ENCODE results near the gene ATP10B.
"Not testable (repeated sequence)": the region's sequence is repeated elsewhere in the genome, so short reads cannot be mapped to it uniquely, and the experiment has no call there.

ATP10B gene, protein sequence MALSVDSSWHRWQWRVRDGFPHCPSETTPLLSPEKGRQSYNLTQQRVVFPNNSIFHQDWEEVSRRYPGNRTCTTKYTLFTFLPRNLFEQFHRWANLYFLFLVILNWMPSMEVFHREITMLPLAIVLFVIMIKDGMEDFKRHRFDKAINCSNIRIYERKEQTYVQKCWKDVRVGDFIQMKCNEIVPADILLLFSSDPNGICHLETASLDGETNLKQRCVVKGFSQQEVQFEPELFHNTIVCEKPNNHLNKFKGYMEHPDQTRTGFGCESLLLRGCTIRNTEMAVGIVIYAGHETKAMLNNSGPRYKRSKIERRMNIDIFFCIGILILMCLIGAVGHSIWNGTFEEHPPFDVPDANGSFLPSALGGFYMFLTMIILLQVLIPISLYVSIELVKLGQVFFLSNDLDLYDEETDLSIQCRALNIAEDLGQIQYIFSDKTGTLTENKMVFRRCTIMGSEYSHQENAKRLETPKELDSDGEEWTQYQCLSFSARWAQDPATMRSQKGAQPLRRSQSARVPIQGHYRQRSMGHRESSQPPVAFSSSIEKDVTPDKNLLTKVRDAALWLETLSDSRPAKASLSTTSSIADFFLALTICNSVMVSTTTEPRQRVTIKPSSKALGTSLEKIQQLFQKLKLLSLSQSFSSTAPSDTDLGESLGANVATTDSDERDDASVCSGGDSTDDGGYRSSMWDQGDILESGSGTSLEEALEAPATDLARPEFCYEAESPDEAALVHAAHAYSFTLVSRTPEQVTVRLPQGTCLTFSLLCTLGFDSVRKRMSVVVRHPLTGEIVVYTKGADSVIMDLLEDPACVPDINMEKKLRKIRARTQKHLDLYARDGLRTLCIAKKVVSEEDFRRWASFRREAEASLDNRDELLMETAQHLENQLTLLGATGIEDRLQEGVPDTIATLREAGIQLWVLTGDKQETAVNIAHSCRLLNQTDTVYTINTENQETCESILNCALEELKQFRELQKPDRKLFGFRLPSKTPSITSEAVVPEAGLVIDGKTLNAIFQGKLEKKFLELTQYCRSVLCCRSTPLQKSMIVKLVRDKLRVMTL (N-terminal part only)

DNA sequence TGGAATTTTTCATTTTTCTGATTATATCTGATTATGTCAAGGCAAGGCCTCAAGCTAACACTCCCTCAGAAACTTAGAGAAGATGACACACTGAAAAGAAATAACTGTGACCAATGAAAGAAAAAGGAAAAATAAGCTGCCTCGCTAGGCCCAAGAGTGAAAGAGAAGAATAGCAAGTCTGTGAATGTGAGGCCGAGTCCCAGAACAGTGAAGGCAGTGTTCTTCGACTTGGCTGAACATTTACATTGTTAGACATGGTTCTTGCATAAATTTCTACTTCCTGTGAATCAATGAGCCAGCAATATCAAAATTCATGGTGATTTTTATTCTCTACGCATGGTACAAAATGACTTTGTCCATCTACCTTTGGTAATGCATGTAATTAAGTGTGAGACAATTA, at the start of gene ATP10B:
Gene ATP10B (minus strand): TSS at position 163 of the 400 bp plus-strand sequence. CDS start 164,137 bp downstream, outside the sequence.
- no peak for DNase-seq (ENCODE audit: low spot score)

DNA sequence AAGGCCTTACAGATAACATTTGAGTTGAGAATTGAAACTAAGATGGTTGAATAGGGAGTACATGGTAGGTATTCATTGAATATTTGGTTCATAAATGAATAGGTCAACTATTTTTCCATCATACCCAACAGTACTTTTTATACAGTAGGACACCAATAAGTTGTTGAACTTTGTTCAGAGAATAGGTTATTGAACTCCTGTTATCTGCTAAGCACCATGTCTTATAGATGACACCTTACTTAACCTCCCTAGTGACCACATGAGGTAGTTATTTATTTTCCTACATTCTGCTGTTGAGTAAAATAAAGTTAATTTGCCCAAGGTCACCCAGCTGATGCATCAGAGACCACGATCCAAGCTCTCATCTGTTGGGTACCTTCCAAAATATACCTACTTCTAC, 49.6 kb upstream of the ATP10B start:
- DNase-seq (ENCODE audit: low spot score), result no peak

DNA sequence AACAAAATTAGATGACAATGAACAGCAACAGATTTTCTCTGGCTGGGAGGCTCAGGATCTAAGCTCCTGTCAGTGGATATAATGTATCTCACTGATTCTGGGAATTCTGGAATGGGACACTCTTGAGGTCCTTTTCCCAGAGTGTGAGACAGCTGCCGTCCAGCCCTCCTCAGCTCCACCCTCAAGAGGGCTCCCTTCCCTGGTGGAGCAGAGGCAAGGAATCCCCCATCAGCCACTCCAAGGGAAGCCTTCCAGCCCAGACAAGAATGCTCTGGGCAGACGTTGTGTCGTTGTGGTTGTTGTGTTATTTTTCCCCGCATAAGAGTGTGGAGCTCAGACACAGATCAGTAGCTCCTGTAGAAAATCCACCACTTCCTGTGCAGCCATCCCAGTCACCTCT, 47.7 kb upstream of the ATP10B start:
- no peak for DNase-seq (ENCODE audit: low spot score)

DNA sequence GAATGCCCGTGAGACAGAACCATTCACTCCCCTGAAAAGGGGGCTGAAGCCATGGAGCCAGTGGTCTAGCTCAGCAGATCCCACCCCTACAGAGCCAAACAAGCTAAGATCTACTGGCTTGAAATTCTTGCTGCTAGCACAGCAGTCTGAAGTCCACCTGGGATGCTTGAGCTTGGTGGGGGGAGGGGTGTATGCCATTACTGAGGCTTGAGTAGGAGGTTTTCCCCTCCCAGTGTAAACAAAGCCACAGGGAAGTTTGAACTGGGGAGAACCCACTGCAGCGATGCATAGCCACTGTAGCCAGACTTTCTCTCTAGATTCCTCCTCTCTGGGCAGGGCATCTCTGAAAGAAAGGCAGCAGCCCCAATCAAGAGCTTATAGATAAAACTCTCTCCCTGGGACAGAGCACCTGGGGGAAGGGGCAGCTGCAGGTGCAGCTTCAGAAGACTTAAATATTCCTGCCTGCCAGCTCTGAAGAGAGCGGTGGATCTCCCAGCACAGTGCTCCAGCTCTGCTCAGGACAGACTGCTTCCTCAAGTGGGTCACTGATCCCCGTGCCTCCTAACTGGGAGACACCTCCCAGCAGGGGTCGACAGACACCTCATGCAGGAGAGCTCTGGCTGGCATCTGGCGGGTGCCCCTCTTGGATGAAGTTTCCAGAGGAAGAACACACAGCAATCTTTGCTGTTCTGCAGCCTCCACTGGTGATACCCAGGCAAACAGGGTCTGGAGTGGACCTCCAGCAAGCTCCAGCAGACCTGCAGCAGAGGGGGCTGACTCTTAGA, 41.4 kb upstream of the ATP10B start:
- DNase-seq (ENCODE audit: low spot score), result not testable (repeated sequence)

DNA sequence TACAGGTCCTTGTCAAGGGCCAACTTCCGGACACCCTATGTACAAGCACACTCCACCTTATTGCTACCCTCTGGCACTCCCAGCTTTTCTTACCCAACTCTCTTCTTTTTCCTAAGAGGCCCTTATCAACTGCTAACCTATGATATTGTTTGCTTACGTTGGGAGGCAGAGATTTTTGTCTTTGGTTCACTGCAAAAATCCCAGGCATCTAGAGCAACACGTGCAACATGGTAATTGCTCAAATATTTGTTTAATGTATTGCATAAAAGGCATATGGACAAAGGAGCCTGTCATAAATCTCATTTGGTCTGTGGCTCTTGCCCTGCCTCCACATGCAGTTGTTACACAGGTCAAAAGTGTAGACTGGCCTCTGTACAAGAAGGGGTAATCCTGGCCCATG, 35.8 kb upstream of the ATP10B start:
- DNase-seq (ENCODE audit: low spot score), result no peak

DNA sequence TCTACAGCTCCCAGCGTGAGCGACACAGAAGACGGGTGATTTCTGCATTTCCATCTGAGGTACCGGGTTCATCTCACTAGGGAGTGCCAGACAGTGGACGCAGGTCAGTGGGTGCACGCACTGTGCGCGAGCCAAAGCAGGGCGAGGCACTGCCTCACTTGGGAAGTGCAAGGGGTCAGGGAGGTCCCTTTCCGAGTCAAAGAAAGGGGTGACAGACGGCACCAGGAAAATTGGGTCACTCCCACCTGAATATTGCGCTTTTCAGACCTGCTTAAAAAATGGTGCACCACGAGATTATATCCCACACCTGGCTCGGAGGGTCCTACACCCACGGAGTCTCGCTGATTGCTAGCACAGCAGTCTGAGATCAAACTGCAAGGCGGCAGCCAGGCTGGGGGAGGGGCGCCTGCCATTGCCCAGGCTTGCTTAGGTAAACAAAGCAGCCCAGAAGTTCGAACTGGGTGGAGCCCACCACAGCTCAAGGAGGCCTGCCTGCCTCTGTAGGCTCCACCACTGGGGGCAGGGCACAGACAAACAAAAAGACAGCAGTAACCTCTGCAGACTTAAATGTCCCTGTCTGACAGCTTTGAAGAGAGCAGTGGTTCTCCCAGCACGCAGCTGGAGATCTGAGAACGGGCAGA, 21.7 kb upstream of the ATP10B start:
- DNase-seq (ENCODE audit: low spot score), result not testable (repeated sequence)

DNA sequence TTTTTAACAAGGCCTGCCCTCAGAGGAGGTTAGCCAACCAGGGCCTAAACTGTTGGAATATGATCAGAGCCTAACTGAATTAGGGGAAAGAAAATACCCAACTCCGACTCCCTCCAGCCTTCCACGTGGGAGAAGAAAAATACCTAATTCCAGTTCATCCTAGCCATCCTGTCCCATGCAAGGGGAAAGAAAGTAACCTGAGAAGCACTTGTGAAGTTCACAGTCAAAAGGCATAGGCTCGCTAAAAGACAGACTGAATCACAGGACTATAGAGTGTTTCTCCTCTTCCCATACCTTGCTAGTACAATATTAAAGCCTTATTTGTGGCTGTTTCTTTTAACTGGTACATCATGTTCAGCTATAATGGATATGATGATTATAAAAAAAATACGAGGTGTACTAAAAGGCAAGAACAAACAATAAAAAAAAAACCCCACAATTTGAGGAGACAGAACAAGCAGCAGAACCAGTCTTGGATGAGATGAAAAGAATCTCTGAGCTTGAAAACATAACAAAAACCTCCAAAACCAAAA, 18.0 kb upstream of the ATP10B start:
- no peak for DNase-seq (ENCODE audit: low spot score)

DNA sequence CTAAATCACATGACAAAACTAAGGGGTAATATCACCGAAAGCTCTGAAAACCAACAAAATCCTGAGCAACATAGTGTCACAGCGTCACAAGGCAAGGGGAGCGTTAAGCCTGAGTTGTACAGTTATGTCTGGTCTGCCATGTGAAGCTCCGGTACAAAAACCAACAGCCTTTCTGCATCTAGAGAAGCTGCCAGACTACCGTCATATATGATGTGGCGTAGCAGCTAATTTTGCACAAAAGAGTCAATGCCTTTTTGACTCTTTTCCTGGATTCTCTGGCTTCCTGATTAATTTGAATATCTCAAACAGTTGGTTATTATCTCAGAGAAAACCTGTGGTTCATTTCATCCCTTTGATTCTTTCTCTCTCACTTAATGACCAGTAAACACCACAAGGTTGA, 16.0 kb upstream of the ATP10B start:
- no peak for DNase-seq (ENCODE audit: low spot score)

DNA sequence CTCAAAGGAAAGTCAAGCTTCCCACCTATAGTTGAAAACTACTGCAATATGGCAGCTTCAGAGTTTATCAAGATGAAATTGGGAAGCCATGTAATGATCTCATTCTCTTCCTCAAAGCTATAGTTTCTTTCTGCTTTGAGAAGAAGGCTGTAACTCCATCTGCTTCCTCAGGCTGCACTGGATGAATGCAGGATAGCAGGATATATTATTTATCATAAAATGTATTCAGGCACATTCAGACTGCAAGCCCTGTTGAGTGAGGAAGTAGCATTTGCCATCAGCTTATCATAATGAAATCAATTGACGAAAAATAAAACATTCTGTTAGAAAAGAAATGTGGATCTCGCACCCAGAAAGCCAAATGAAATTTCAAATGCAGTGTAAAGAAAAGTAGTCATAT, 560 bp downstream of the ATP10B start:
- DNase-seq (ENCODE audit: low spot score), result no peak

DNA sequence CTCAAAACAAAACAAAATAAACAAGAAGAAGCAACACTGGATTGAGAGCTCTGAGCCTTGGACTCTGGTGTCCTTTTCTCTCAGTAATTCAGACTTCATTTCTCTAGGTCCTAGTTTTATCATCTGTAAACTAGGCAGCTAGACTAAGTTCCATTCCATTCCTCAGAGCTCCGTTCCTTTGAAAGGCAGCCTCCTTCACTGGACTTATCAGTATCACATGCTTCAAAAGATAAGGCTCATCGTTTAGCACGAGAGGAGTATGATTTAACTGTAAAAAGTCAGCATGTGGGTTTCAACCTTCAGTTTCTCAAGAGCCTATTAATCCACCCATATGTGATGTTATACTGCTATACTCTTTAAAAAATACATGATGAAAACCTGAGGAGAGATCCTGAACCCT, 1.6 kb downstream of the ATP10B start:
- no peak for DNase-seq (ENCODE audit: low spot score)

DNA sequence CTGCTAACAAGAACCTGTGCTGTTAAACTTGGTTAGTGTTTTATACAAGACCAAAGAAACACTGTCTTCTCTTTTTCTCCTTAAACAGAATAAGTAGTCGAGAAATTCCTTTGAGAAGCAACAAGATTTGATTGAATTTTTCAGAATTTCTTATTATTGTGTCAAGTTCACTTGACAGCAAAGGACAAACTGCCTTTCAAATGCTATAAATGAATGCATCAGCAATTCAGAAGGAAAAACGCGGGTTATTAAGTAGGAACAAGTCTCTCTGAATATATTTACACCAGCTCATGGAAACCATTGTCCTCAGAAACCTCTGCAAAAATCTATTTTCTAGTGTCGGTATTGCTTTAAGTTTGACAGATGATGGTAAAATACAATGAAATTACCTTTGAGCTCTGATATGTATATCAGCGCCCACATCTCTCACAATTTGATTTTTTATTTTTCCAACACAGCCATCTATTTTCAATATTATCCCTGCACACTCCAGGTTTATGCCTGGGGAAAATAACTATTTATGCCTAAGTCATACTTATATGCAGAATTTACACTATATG, 4.4 kb downstream of the ATP10B start:
- no peak for DNase-seq (ENCODE audit: low spot score)

DNA sequence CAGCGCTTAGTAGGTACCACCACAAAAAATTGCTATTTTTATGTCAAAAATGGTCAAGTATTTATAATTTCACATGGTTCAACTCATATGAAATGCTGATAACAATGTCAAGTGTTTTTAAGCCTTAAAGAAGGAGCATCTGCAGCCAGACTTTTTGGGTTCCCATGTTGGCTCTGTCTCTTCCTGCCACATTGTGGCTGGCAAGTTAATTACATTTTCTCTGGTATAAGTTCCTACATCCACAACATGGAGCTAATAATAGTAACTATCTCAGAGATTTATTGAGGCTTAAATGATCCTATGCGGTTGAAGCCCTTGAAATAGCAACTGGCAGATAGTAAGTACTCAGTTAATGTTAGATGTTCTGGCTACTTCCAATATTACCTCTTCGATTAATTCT, 5.4 kb downstream of the ATP10B start:
- DNase-seq (ENCODE audit: low spot score), result no peak

DNA sequence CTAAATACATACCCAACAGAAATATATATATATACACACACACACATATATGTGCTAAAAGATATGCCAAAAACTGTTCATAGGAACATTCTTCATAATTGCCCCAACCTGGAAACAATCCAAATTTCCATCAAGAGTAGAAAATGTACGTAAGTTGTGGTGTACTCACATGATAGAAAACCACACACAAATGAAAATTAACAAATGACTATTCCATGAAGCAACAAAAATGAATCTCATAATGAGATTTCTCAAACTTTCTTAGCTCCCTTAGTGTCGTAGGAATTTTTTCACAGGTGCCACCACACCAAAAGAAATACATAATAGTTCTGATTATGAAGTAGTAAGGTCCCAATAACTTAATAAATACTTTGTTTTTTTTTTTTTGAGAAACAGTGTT, 7.8 kb downstream of the ATP10B start:
- no peak for DNase-seq (ENCODE audit: low spot score)

DNA sequence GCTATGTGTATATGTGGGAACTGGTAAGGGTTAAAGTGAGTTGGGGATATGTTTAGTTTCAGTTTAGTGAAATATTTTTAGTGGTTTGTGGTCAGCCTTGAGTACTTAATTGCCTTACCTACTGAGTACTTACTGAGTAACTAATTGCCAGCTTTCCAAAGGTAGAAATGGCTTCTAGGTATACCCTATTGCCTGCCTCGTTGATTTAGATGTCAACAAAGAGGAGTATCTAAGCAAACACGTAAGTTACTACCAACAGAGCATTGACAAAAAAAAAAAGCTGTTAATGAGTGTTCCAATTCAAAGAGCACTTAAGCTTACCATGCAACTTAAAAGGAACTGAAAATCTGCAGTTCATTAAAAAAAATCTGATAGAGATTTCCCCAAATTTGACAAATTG, 8.8 kb downstream of the ATP10B start:
- DNase-seq (ENCODE audit: low spot score), result no peak

DNA sequence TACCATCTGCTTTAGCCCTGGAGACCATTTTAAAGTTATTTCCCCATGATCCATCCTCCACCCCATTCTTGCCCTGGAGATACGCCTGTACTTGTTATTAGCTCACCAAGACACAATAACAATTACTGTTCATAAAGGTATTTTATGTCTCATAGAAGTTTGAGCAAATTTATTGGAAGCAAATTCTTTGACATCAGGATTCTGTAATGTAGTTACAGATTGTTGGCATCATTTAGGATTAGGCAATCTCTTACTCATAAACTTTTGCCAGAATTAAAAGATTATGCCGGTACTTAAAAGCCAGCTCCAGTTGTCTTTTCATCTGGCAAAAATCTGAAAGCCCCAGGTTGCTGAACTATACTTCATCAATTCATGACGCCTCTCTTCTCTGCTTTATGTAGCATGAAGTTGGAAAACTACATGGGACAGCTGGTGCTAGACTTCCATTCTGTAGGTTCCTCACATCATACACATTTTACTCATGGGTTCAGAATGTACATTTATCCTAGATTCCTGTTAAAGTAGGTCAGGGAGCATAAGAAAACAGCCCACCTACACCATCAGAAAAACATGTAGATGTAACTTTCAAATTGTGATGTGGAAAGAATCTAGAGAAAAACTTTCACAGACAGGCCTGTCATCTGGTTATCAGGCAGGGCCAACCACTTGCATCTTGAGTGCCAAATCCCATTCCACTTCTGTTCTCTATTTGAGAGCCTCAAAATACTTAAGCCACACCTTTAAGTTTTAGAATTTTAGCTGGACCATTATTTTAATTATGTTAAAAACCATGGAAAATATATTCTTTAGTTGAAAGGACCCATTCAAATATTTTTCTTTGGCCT, 14.0 kb downstream of the ATP10B start:
- no peak for DNase-seq (ENCODE audit: low spot score)

DNA sequence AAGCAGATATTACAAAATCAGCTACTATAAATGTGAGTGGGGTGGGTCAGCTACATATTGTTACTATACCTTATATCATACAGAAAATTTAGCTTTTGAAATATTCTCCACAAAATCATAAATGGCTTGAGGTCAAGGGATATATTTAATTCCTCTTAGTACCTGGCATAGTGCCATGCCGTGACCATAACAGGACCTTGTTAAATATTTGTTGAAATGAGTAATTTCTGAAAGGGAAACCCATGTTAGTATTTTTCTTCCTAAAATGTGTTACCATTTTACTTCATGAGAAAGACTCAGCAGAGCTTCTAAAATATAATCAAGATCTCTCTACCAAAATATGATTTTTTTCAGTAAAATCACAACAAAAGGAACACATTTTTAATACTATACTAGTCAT, 14.8 kb downstream of the ATP10B start:
- no peak for DNase-seq (ENCODE audit: low spot score)

DNA sequence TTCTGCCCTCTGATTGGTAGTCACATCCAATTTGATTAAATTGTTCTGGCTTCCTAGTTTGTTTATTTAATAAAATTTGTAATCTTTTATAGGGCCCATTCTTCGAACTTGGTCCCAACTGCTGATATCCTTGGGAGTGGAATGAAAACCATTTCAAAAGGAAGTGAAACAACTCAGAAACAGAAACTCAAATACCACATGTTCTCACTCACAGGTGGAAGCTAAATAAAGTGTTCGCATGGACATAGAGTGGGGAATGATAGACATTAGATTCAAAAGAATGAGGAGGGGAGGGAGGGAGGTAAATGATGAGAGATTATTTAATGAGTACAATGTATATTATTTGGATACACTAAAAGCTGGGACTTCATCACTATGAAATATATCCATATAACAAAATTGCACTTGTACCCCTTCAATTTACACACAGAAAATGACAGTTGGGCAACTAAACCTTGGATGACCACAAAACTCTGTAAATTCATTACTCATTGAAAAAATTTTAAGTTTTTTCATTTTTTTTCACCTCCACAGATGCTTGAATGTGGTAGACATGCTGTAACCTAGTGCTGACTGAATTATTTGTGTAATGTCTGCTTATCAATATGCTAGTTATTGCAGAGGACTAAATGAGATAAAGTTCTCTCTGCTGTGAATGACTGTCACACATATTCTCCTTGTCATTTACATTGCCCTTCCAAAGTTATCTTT, 16.0 kb downstream of the ATP10B start:
- DNase-seq (ENCODE audit: low spot score), result no peak

DNA sequence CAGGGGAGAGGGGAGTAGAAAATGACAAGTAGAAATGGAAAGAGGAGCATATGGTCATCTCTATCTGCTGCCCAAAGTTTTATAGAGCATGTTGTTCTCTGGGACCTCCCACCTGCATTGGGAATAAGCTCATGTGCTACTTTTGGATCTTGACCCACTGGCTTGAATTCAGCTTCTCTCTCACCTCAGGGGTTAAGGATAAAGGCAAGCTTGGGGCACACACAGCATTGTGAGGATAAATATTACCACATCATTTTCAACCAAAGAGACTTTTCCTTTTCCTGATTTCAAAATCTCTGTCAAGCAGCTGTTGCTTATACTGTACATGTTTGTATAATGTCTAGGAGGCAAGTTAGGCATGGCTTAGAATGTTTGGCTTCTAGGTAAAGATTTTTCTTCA, 16.6 kb downstream of the ATP10B start:
- DNase-seq (ENCODE audit: low spot score), result no peak

DNA sequence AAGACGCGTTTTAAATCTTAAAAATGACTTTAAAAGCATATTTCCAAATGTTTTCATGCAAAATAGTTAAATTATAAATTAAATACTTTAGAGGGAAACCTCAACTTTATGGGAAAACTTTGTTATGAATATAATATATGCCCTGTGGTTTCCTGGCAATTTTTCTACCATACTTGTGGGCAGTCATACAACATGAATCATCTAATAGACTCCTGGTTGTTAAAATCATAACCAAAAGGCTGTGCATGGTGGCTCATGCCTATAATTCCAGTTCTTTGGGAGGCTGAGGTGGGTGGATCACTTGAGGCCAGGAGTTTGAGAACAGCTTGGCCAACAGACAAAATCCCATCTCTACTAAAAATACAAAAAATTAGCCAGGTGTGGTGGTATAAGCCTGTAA, 18.2 kb downstream of the ATP10B start:
- no peak for DNase-seq (ENCODE audit: low spot score)

All from AG08396 (cell line).